NB4 (cell line): ENCODE data around the gene UMPS.

Source experiments
- CTCF ChIP-seq: IDR thresholded peaks from one replicate; pipeline ENCODE4 v1.5.1; 2012; ENCODE audit warnings: low read depth, low read length
- MAX ChIP-seq: IDR thresholded peaks from 2 replicates; pipeline ENCODE4 v1.6.1; 2011; ENCODE audit warnings: low read depth, low read length
- POLR2A ChIP-seq: IDR thresholded peaks from 2 replicates; pipeline ENCODE4 v1.6.1; 2011; ENCODE audit warnings: mild to moderate bottlenecking; ENCODE audit not compliant: insufficient read length; ENCODE audit errors: extremely low read depth

- no peak for TF ChIP-seq CTCF
- TF ChIP-seq POLR2A: no peak
- no peak for TF ChIP-seq MAX
Measured at GRCh38 chr3:124695369-124695768, 34.9 kb upstream of the UMPS start.
